GM12873 (cell line): ENCODE results near the gene SLC9A8.
A peak's percentile ranks its signal among the peaks of the same experiment; 100 is the strongest.

Source experiments
- TF ChIP-seq, protein P1 (sequence below): IDR thresholded peaks from 2 replicates; pipeline ENCODE4 v1.5.1; 2012; ENCODE audit warnings: low read depth, mild to moderate bottlenecking, moderate library complexity, low read length, control low read depth; ENCODE audit not compliant: insufficient read depth; ENCODE audit errors: missing control alignments

The SLC9A8 gene

DNA sequence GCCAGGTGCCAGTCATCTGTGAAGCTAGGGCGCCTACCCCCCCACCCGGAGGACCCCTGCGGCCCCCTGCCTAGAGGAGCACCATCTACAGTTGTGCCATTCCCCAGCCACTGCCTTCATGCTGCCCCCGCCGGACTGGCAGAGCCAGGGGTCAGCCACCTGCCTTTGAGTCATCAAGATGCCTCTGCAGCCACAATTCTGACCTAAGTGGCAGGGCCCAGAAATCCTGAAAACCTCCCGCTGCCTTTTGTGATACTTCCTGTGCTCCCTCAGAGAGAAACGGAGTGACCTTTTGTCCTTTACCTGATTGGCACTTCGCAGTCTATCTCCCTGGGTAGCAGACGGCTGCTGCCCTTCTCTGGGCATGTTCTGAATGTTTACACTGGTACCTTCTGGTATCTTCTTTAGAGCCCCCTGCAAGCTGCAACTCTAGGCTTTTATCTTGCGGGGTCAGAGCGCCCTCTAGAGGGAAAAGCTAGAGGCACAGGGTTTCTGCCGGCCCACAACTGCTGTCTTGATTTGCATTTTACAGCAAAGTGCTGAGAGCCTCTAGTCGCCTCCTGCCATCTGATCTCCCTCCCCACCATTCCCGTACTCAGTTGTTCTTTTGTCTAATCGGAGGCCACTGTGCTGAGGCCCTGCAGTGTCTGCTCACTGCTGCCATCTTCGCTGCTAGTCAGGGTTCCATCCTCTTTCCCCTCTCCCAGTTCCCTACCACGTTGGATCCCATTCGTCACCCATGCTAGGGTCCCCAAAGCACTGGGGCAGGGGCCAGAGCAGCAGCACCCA is 75.8 kb downstream of the SLC9A8 start:
- TF ChIP-seq, protein P1, sequence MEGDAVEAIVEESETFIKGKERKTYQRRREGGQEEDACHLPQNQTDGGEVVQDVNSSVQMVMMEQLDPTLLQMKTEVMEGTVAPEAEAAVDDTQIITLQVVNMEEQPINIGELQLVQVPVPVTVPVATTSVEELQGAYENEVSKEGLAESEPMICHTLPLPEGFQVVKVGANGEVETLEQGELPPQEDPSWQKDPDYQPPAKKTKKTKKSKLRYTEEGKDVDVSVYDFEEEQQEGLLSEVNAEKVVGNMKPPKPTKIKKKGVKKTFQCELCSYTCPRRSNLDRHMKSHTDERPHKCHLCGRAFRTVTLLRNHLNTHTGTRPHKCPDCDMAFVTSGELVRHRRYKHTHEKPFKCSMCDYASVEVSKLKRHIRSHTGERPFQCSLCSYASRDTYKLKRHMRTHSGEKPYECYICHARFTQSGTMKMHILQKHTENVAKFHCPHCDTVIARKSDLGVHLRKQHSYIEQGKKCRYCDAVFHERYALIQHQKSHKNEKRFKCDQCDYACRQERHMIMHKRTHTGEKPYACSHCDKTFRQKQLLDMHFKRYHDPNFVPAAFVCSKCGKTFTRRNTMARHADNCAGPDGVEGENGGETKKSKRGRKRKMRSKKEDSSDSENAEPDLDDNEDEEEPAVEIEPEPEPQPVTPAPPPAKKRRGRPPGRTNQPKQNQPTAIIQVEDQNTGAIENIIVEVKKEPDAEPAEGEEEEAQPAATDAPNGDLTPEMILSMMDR, result peak; percentile 89

DNA sequence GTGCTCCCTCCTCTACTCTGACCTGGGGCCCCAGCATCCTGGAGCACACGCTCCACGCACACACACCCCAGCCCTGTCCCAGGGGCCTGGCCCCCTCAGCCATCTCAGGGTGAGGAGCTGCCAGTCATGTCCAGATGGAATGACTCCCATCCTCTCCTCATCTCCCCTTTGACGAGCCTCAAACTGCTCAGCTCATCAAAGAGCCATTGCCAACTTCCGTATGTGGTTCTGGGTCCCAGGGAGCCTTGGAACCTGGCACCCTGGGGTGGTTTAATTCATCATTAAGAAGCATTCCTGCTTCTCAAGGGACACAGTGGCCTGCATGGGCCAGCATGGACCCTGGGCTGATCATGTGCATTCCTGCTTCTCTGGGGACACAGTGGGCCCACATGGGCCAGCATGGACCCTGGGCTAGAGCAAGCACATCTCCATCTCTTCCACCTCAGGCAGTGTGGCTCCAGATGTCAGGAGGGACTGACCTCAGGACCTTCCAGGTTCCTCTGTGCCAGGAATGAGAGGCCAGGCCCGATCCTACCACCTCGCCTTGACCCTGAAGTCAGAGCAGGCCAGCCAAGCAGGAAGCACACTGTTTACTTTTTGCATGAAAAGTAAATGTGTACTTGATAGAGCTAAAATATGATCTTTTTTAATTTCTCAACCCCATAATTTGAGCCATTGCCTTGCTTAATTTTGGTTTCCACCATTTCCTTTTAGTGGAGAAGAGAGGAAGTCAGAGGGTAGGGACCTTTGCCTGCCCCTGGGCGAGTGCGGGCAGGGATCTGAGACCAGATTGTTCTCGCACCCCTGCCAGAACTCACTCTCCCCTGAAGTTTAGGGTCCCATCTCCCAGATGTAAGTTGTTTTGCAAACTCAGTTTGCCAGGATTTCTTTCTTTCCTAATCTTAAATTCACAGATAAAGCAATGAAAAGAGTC is 76.6 kb downstream of the SLC9A8 start:
- TF ChIP-seq, protein P1, result no peak

DNA sequence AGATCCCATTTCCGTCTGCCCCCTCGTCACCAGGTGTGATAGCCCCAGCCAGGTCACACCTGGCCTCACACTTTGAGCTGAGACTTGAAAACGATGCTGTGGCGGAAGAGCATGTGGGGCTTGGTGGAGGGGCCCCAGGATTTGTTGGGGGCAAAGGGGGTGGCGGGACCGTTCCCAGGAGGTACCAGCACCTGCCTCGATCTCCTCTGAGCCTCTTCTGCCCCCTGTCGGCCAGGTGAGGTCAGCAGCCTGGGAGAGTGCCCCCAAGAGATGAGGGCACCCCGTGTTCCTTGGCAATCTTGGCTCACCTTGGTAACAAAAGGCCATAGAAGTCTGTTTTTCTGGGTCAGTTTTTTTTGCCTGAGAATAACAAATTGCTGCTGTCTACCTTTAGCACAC is 77.3 kb downstream of the SLC9A8 start:
- TF ChIP-seq, protein P1, result peak; percentile 47

DNA sequence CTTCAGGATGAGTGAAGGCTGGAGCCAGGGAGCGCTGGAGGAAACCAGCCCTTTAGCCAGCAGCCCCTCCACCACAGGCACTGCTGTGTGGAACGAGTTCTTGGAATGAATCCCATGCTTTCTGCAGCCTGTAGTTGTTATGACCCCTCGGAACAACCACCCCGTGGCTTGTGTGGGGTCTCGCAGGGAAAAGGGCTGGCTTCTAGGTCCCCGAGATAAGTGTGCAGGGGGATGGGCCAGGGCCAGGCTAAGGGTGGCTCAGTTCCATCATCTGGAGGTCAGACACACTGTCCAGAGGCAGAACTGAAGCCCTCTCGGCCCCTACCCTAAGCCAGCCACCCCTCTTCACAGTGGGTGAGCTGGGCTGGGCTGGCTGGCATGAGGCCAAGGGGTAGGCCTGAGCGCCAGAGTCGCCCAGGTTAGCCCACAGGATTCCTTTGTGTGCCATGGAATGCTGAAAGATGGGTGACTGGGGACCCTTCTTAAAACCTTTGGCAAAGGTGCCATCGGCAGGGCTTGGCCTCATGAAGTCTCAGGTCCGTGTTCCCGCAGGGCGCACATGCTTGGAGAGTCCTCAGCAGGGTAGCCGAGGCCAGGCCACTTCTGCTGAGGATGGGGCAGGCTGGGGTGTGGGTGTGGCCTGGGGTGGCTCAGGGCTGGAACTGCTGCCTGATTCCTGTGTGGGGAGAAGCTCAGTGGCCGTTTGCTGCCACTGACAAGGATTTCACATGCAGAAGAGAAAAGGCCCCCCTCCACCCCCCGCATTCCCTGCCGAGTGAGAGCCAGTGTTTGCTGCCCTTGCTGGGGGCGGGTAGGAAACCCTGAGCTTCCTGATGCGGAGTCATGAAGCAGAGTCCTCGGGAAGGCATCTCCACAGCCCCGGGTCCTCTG is 78.1 kb downstream of the SLC9A8 start:
- TF ChIP-seq, protein P1, result no peak

DNA sequence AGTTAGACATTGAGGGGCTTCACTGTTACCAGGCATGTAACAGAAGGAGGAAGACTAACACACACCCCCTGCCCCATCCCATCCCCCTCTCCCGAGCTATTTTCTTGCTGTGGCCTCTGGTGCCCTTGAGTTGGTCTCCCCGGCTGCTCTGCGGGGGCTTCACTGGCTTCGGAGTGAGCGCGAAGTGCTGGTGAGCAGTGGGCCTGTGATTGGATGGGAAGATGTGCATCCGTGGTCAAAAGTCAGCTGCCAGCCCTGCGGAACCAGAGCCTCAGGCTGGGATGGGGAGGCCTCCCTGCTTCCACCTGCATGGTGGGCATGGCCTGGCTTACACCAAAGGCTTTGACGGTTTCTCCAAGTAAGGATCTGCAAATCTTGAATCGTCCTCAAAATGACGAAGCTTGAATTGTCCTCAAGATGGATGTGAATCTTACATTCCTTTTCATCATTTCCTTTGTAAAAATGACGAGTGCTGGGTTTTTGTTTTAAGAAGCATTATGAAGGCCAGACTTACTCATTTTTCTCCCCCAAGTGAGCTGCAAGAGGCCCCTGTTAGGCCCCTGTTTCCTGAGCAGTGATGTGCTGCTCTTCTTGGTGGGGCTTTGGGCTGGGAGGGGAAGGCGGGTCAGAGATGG is 79.0 kb downstream of the SLC9A8 start:
- TF ChIP-seq, protein P1, result no peak

DNA sequence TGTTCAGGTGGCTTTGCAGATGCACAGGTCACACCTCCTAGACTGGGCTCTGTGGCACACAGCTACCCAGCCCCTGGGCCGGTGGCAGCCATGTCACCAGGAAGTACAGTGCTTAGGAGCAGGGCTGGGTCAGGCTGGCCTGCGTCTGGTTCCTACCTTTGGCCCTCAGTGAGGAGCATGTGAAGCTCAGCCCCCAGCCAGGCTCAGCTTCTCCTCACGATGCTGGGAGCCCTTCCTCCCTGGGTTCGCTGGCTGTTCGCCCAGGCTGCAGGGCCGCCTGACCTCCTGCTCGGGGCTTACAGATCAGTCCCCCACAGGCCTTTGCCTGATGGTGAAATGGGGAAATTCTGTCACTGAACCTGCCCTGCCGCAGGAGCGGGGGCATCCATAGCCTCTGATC is 79.6 kb downstream of the SLC9A8 start:
- TF ChIP-seq, protein P1, result no peak
